ENCODE data around the gene OSMR.

The OSMR gene

GRCh38 chr5:38845526-38846378, at the start of gene OSMR:
TSS of gene OSMR (plus strand) at chr5:38846012. CDS start at chr5:38869045, 23,033 bp downstream.
- peak; percentile 98 for DNase-seq (ENCODE audit: low spot score)

GRCh38 chr5:38796742-38797108, 49.1 kb upstream of the OSMR start:
- no peak for DNase-seq (ENCODE audit: low spot score)

- no peak for DNase-seq (ENCODE audit: low spot score)
Measured at GRCh38 chr5:38797838-38798237, 48.0 kb upstream of the OSMR start.

GRCh38 chr5:38799556-38800377, 46.0 kb upstream of the OSMR start:
- no peak for DNase-seq (ENCODE audit: low spot score)

GRCh38 chr5:38800515-38800914, 45.3 kb upstream of the OSMR start:
- no peak for DNase-seq (ENCODE audit: low spot score)

- no peak for DNase-seq (ENCODE audit: low spot score)
Measured at GRCh38 chr5:38802125-38802524, 43.7 kb upstream of the OSMR start.

GRCh38 chr5:38803246-38803645, 42.6 kb upstream of the OSMR start:
- no peak for DNase-seq (ENCODE audit: low spot score)

GRCh38 chr5:38806775-38807258, 39.0 kb upstream of the OSMR start:
- peak; percentile 83 for DNase-seq (ENCODE audit: low spot score)

GRCh38 chr5:38807570-38808483, 38.0 kb upstream of the OSMR start:
- DNase-seq (ENCODE audit: low spot score): no peak

- no peak for DNase-seq (ENCODE audit: low spot score)
Measured at GRCh38 chr5:38808666-38809343, 37.0 kb upstream of the OSMR start.

- peak; percentile 76 for DNase-seq (ENCODE audit: low spot score)
Measured at GRCh38 chr5:38809388-38810359, 36.1 kb upstream of the OSMR start.

GRCh38 chr5:38814879-38815278, 30.9 kb upstream of the OSMR start:
- no peak for DNase-seq (ENCODE audit: low spot score)

GRCh38 chr5:38816083-38817030, 29.5 kb upstream of the OSMR start:
- no peak for DNase-seq (ENCODE audit: low spot score)

- no peak for DNase-seq (ENCODE audit: low spot score)
Measured at GRCh38 chr5:38821679-38822078, 24.1 kb upstream of the OSMR start.

- DNase-seq (ENCODE audit: low spot score): no peak
Measured at GRCh38 chr5:38823503-38823902, 22.3 kb upstream of the OSMR start.

- DNase-seq (ENCODE audit: low spot score): no peak
Measured at GRCh38 chr5:38824821-38825220, 21.0 kb upstream of the OSMR start.

- DNase-seq (ENCODE audit: low spot score): no peak
Measured at GRCh38 chr5:38825494-38825893, 20.3 kb upstream of the OSMR start.

- DNase-seq (ENCODE audit: low spot score): no peak
Measured at GRCh38 chr5:38827525-38827924, 18.3 kb upstream of the OSMR start.

GRCh38 chr5:38830521-38831051, 15.2 kb upstream of the OSMR start:
- no peak for DNase-seq (ENCODE audit: low spot score)

All from hepatic stellate cell (primary cell).